ENCODE results near the gene NFX1. TPM values are rescaled to one million over a fixed set of nuclear protein-coding genes. Genes with fewer than 3 reads are reported as not detected.

Gene NFX1
- total and polyA plus RNA-seq, 10 of the 15 experiments (the other 5 are each of a cell fraction or from before 2014, with no cell fraction given): 11.9 to 45.1 (median 36.1) TPM

DNA sequence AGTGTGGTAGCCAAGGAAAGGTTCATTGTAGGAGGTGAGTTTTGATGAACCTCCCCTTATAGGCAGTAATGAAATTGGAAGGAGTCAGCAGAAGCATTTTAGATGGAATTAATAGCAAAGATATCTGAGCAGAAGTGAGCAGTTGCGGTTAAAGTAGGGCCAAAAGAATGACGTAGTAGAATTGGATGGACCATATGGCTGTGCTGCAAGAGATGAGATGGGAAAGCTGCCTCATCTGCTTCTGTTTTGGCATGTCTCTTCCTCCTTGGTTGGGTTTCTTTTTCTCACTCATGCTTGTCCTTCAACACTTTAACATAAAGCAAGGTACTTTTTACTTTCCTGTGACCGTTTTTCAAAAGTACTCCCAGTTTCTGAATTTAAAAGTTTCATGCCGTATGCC, 56.2 kb downstream of the NFX1 start:
- no peak for DNase-seq (ENCODE audit: low read depth, low spot score)
- in situ Hi-C loops (cut with MboI) (no loop called here), intact Hi-C loops (cut with micrococcal nuclease; ENCODE audit: unreplicated experiment) (no loop called here)
- Histone ChIP-seq H3K36me3 (ENCODE audit: control insufficient read depth in 2 of 2, insufficient read depth in 2 of 2, low read length in 1 of 2) (peaks cover 8 to 23% of the 10 kb centered on the region in 2 experiments), H3K27me3 (replicated peaks in 1 of 2; ENCODE audit: control insufficient read depth in 2 of 2, insufficient read depth in 2 of 2, low read length in 1 of 2) (no peaks in the 10 kb centered on the region), H3K27ac (ENCODE audit: control insufficient read depth, insufficient read depth) (no peak overlapping the region), H3K79me2 (ENCODE audit: control insufficient read depth, insufficient read depth, low read length) (no peaks in the 10 kb centered on the region), H4K20me1 (ENCODE audit: control insufficient read depth, insufficient read depth) (no peaks in the 10 kb centered on the region), H3K9me3 (replicated peaks; ENCODE audit: control insufficient read depth, insufficient read depth, low read length) (no peaks in the 10 kb centered on the region), H2AFZ (ENCODE audit: control insufficient read depth, low read depth, low read length) (no peak overlapping the region), H3K9ac (ENCODE audit: control insufficient read depth, insufficient read depth, low read length) (no peak overlapping the region), H3K4me3 (no peak overlapping the region), H3K4me1 (ENCODE audit: control insufficient read depth, insufficient read depth, low read length) (no peaks in the 10 kb centered on the region), H3K4me2 (ENCODE audit: control insufficient read depth, insufficient read depth) (no peak overlapping the region)
- WGBS (ENCODE audit: insufficient coverage, insufficient replicate concordance, low lambda C conversion rate, missing lambda C conversion rate): 98% methylated on average over 4 of the region's 4 CpGs
- ChIA-PET RAD21 (ENCODE audit: unreplicated experiment) (no interaction called here), CTCF (no interaction called here), SMC1A (ENCODE audit: uncharacterized antibody, unreplicated experiment) (no interaction called here), POLR2A (no interaction called here)
- TF ChIP-seq KLF5 (IDR thresholded peaks at IDR 0.05; ENCODE audit: partially characterized antibody) (no peak), RAD51 (IDR thresholded peaks at IDR 0.05) (no peak), NBN (IDR thresholded peaks at IDR 0.05) (no peak)
- FAIRE-seq: no peak
- no TSS peak for BruUV-seq (replicated peaks)
- ATAC-seq: no peak

DNA sequence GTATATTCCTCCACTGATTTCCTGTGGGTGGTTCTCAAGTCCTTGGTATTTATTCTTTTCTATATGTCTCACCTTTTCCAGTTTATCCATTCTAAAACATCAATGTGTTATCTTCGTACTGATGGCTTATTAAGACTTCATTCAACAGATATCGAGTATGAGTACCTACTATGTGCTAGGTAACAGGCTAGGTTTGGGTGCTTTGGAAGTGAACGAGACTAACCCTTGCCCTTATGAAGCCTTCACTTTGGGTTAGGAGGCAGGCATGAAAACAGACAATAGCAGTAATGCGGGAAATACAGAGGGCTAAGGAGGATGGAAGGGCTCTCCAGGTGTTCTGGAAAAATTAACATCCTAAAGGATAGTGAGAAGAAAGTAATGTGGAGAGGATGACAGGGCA, 58.7 kb downstream of the NFX1 start:
- H3K9ac ChIP-seq (ENCODE audit: control insufficient read depth, insufficient read depth, low read length): no peak overlapping the region
- no peak for ATAC-seq
- no peaks in the 10 kb centered on the region for H3K27me3 ChIP-seq (replicated peaks in 1 of 2; ENCODE audit: control insufficient read depth in 2 of 2, insufficient read depth in 2 of 2, low read length in 1 of 2)
- no peaks in the 10 kb centered on the region for H3K9me3 ChIP-seq (replicated peaks; ENCODE audit: control insufficient read depth, insufficient read depth, low read length)
- 96% methylated on average over 4 of the region's 4 CpGs for WGBS (ENCODE audit: insufficient coverage, insufficient replicate concordance, low lambda C conversion rate, missing lambda C conversion rate)
- no peak for DNase-seq (ENCODE audit: low read depth, low spot score)
- no peaks in the 10 kb centered on the region for H3K79me2 ChIP-seq (ENCODE audit: control insufficient read depth, insufficient read depth, low read length)
- ChIA-PET CTCF (no interaction called here), RAD21 (ENCODE audit: unreplicated experiment) (no interaction called here), POLR2A (interaction anchor here (0.5 kb wide), 1 partner anchor 59 kb away, joined by 5 read pairs; the partner anchor contains the start of gene NFX1), SMC1A (ENCODE audit: uncharacterized antibody, unreplicated experiment) (no interaction called here)
- no peak overlapping the region for H3K4me2 ChIP-seq (ENCODE audit: control insufficient read depth, insufficient read depth)
- no peak for FAIRE-seq
- in situ Hi-C loops (cut with MboI): no loop called here
- TF ChIP-seq NFXL1 (IDR thresholded peaks at IDR 0.05; ENCODE audit: borderline replicate concordance) (no peak), SIX5 (IDR thresholded peaks at IDR 0.05; ENCODE audit: low read depth, low read length, severe bottlenecking) (no peak), NRF1 (conservative IDR thresholded peaks at IDR 0.05; ENCODE audit: low read depth, low read length) (no peak)
- H2AFZ ChIP-seq (ENCODE audit: control insufficient read depth, low read depth, low read length): no peak overlapping the region
- H3K27ac ChIP-seq (ENCODE audit: control insufficient read depth, insufficient read depth): no peak overlapping the region
- H3K4me3 ChIP-seq: no peak overlapping the region
- H4K20me1 ChIP-seq (ENCODE audit: control insufficient read depth, insufficient read depth): no peaks in the 10 kb centered on the region
- H3K36me3 ChIP-seq (ENCODE audit: control insufficient read depth in 2 of 2, insufficient read depth in 2 of 2, low read length in 1 of 2): peaks cover 6 to 24% of the 10 kb centered on the region in 2 experiments
- intact Hi-C loops (cut with micrococcal nuclease; ENCODE audit: unreplicated experiment): no loop called here
- BruUV-seq (replicated peaks): no TSS peak
- H3K4me1 ChIP-seq (ENCODE audit: control insufficient read depth, insufficient read depth, low read length): no peaks in the 10 kb centered on the region

All from GM12878 (cell line).